Panc1 (cell line): ENCODE data around the gene AARS2.

Source experiments
- CTCF ChIP-seq: fragments of 450-650 bp; IDR thresholded peaks from 2 replicates; pipeline ENCODE4 v1.5.1; 2017; ENCODE audit warnings: mild to moderate bottlenecking
- TCF7L2 ChIP-seq: IDR thresholded peaks from 2 replicates; pipeline ENCODE4 v1.6.1; 2011; ENCODE audit warnings: mild to moderate bottlenecking, low read depth, low read length, inconsistent platforms
- TF ChIP-seq, protein P1 (sequence below), 2 experiments: IDR thresholded peaks; 2 replicates each; pipeline ENCODE4 v1.6.1; 2011 to 2012; ENCODE audit warnings: low read depth in 2 of 2, control low read depth in 1 of 2, low read length in 1 of 2, mild to moderate bottlenecking in 1 of 2, moderate library complexity in 1 of 2; ENCODE audit not compliant: insufficient read depth in 1 of 2

- no peak for TF ChIP-seq CTCF
- TF ChIP-seq, protein P1, sequence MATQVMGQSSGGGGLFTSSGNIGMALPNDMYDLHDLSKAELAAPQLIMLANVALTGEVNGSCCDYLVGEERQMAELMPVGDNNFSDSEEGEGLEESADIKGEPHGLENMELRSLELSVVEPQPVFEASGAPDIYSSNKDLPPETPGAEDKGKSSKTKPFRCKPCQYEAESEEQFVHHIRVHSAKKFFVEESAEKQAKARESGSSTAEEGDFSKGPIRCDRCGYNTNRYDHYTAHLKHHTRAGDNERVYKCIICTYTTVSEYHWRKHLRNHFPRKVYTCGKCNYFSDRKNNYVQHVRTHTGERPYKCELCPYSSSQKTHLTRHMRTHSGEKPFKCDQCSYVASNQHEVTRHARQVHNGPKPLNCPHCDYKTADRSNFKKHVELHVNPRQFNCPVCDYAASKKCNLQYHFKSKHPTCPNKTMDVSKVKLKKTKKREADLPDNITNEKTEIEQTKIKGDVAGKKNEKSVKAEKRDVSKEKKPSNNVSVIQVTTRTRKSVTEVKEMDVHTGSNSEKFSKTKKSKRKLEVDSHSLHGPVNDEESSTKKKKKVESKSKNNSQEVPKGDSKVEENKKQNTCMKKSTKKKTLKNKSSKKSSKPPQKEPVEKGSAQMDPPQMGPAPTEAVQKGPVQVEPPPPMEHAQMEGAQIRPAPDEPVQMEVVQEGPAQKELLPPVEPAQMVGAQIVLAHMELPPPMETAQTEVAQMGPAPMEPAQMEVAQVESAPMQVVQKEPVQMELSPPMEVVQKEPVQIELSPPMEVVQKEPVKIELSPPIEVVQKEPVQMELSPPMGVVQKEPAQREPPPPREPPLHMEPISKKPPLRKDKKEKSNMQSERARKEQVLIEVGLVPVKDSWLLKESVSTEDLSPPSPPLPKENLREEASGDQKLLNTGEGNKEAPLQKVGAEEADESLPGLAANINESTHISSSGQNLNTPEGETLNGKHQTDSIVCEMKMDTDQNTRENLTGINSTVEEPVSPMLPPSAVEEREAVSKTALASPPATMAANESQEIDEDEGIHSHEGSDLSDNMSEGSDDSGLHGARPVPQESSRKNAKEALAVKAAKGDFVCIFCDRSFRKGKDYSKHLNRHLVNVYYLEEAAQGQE (IDR thresholded peaks at IDR 0.05; ENCODE audit: insufficient read depth in 1 of 2, low read depth in 2 of 2, low read length in 1 of 2): no peak
- TF ChIP-seq TCF7L2: no peak
Measured at GRCh38 chr6:44306710-44307109, 6.4 kb downstream of the AARS2 start.
